ENCODE measurements around the gene ZNF785.

- no peak for TF ChIP-seq CTCF (conservative IDR thresholded peaks at IDR 0.05 in 1 of 2, IDR thresholded peaks at IDR 0.05 in 1 of 2; ENCODE audit: extremely low read depth in 1 of 2, insufficient read depth in 1 of 2, low read depth in 1 of 2, low read length in 2 of 2)
- TF ChIP-seq EZH2 (IDR thresholded peaks at IDR 0.05; ENCODE audit: borderline replicate concordance, low read length) = no peak
These were observed 20.5 kb upstream of the ZNF785 start for GRCh38 chr16:30606004-30606403.
